IgD-negative memory B cell (primary cell): ENCODE results near the gene MAMDC4. TPM values are rescaled to one million over a fixed set of nuclear protein-coding genes. Genes with fewer than 3 reads are reported as not detected.
A peak's percentile ranks its signal among the peaks of the same experiment; 100 is the strongest.

Experiments
- H3K27ac Mint-ChIP-seq, 3 donors: one replicate each; pipeline ENCODE4 v1.8.0; 2020 to 2022; ENCODE audit warnings: mild to moderate bottlenecking in 3 of 3, mixed read lengths in 3 of 3, moderate library complexity in 1 of 3
- H3K27me3 Mint-ChIP-seq: one replicate; pipeline ENCODE4 v1.8.0; 2021; ENCODE audit warnings: mixed read lengths
- H3K36me3 Mint-ChIP-seq: one replicate; pipeline ENCODE4 v1.8.0; 2020; ENCODE audit warnings: mild to moderate bottlenecking, mixed read lengths
- H3K4me1 Mint-ChIP-seq, 3 donors: one replicate each; pipeline ENCODE4 v1.8.0; 2020 to 2022; ENCODE audit warnings: mixed read lengths in 3 of 3, mild to moderate bottlenecking in 1 of 3
- H3K4me3 Mint-ChIP-seq, 4 donors: one replicate each; pipeline ENCODE4 v1.8.0; 2020 to 2022; ENCODE audit warnings: mild to moderate bottlenecking in 4 of 4, mixed read lengths in 4 of 4, moderate library complexity in 3 of 4
- H3K9me3 Mint-ChIP-seq, 3 donors: one replicate each; pipeline ENCODE4 v1.8.0; 2020 to 2021; ENCODE audit warnings: mixed read lengths in 3 of 3, mild to moderate bottlenecking in 1 of 3
- polyA plus RNA-seq: library from polyadenylated mRNA; unstranded; fragments of 300-500 nt; fragmentation: Illumina TruSeq; gene quantifications from one replicate; pipeline ENCODE4 v1.2.3, GENCODE V29; 2021

Gene MAMDC4
- polyA plus RNA-seq, 1 donor from 2014 or later = 0.11 TPM

DNA sequence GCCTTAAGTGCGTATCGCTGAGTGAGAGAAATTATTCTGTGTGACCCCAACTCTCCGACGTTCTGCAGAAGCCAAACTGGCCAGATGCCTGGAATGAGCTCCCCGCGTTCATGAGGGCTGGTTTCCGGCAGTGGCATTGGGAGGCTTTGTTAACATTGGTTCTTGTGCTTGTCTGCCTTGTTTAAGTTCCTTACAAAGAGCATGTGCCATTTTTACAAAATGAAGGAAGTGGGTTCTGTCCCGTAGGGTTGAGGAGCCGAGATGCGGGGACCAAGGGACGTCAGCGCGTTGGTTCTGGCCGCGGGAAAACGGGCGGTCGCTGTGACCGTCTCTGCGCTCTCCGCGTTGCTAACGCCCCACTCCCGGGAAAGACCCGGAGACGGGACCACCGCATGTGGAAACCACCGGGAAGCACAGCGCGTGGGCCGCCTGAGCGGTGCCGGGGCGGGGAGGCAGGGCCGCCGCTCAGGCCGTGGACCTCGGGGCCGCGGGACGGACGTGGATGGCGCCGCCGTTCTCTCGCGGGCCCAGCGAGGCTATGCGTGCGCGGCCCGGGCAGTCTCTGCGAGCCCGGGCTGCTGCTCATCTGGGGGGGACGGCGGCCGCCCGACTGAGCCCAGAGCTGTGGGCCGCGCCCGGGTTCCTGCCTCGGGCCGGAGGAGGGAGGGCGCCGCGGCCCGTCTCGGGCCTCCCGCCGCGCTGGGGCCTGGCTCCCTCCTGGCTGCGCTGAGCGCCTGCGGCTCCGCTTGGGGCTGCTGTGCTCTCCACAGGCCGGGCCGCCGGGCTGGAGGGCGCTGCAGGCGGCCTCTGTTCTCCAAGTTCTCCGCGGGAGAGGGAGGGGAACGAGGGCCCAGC is 30.9 kb upstream of the MAMDC4 start:
- Mint-ChIP-seq H3K4me3 (no peak overlapping the region), H3K9me3 (no peaks in the 10 kb centered on the region), H3K27ac (peak overlapping the region in 1 of 3 donors; percentile 39), H3K4me1 (peaks cover 0 to 4% (median 0%) of the 10 kb centered on the region in 3 donors), H3K36me3 (no peaks in the 10 kb centered on the region), H3K27me3 (no peaks in the 10 kb centered on the region)

DNA sequence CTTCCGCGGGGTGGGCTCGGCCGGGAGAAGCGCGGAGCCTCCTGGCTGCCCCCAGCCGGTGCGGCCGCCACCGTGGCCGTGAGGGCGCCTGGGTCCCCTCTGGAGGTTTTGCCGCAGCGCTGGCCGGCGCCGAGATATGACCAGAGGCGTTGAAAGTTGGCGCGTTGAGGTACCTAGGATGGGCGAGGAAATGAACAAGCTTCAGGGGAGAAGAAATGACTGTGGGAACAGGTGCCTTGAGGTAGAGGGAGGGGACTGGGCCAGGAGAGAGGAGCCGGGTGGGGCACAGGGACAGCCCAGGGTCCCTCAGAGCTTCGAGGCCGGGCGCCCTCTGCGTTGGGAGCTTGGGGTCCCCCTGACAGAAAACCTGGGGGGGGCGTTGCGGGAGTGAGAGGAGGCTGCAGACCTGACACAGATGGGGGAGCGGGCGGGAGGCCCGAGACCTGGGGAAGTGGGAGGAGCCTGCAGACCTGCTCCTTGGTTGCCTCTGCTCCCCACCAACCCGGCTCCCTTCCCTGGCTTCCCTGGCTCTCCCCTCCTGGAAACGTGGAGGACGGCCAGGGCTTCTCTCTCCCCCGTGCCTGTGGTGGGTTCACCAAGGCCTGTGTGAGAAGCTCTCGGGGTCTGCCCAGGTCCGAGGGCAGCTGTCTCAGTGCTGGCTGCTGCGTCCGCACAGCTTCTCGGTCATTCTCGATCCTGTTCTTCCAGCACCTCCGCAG is 30.2 kb upstream of the MAMDC4 start:
- Mint-ChIP-seq H3K36me3 (no peaks in the 10 kb centered on the region), H3K9me3 (no peaks in the 10 kb centered on the region), H3K4me1 (peaks cover 0 to 4% (median 0%) of the 10 kb centered on the region in 3 donors), H3K27me3 (no peaks in the 10 kb centered on the region), H3K27ac (no peak overlapping the region), H3K4me3 (peak overlapping the region in 1 of 4 donors; percentile 27)

DNA sequence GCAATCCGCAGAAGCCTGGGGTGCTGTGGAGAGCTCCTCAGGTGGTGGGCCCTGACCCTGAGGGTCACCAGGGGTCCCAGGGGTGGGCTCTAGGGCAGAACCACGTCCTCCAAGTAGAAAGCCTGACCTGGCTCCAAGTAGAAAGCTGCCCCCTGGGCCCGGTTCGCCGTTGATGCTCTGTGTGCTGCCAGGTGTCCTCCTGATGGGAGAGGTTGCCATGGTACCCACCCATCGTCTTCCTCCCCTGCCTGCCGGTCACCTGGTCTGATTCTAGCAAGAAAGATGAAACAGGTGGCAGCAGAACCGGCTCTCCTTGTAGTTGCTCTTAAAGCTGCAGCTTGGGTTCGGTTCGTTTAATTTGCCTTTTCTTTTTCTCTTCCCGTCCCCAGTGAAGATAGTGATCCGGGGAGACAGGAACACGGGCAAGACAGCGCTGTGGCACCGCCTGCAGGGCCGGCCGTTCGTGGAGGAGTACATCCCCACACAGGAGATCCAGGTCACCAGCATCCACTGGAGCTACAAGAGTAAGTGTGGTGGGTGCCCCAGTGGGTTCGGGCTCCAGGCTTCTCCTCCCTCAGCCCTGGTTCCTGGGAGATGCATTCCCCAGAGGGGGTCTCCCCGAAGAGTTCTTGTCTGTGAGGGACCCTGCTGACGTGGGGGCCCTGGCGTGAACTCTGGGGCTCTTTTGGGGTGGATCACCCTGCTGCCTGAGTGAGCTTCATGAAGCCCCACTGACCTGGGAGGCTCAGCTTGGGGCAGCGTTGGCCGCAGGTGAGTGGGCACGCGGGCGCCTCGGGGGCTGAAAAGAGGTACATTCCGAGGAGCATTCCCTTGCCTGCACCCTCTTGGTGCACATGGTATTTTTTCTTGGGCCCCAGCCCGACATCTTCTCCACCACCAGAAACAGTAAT is 28.8 kb upstream of the MAMDC4 start:
- Mint-ChIP-seq H3K27me3 (no peaks in the 10 kb centered on the region), H3K36me3 (no peaks in the 10 kb centered on the region), H3K4me3 (no peak overlapping the region), H3K9me3 (no peaks in the 10 kb centered on the region), H3K27ac (no peak overlapping the region), H3K4me1 (peaks cover 0 to 4% (median 0%) of the 10 kb centered on the region in 3 donors)

DNA sequence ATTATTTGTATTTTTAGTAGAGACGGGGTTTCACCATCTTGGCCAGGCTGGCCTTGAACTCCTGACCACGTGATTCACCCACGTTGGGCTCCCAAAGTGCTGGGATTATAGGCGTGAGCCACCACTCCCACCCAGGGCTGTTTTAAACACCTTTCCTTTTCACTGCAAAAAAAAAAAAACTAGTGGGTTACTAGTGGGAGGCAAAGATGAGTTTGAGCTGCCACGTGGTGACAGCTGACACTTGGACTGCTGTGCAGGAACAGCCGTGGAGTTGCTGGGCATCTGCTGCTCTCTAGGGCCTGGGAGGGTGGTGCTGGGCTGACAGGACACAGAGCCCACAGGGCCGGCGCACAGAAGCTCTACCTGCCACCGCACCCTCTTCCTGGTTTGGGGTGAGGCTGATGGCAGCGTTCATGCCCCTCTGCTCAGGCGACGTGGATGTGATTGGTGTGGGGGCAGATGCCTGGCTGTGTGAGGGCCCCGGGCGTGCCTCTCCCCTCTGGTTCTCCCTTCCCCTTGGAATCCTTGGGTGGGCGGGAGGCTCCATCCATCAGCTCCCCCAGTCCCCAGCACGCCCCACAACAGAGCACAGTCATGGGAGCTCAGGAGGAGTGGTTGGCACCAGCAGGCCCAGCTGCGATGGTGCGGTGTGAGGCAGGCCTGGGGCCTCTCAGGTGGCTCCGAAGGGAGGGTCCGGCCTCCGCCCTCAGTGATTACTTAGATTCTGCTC is 27.5 kb upstream of the MAMDC4 start:
- Mint-ChIP-seq H3K36me3 (no peaks in the 10 kb centered on the region), H3K9me3 (no peaks in the 10 kb centered on the region), H3K4me1 (peaks cover 0 to 2% (median 0%) of the 10 kb centered on the region in 3 donors), H3K27ac (no peak overlapping the region), H3K4me3 (no peak overlapping the region), H3K27me3 (no peaks in the 10 kb centered on the region)

GRCh38 chr9:136825295-136826187 is 26.6 kb upstream of the MAMDC4 start:
- Mint-ChIP-seq H3K27me3 (no peaks in the 10 kb centered on the region), H3K36me3 (no peaks in the 10 kb centered on the region), H3K27ac (no peak overlapping the region), H3K9me3 (no peaks in the 10 kb centered on the region), H3K4me1 (peaks cover 0 to 2% (median 0%) of the 10 kb centered on the region in 3 donors), H3K4me3 (no peak overlapping the region)

DNA sequence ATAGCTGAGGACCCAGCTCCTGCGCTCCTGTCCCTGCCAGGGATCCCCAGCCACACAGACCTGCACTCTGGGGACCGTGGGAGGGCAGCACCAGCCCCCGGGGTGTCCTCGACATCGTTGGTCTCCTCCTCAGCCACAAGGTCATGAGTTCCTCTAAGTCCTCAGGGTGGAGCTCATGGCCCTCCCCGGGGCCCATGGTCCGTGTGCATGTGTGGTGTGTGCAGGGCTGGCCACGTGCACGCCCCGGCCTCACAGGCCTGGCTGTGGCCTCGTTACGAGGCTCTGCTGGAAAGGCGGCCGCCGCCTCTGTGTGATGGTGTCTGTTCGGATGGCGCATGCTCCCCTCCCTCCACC is 26.0 kb upstream of the MAMDC4 start:
- H3K27ac Mint-ChIP-seq = no peak overlapping the region
- H3K4me1 Mint-ChIP-seq = no peaks in the 10 kb centered on the region
- H3K9me3 Mint-ChIP-seq = no peaks in the 10 kb centered on the region
- H3K27me3 Mint-ChIP-seq = no peaks in the 10 kb centered on the region
- no peak overlapping the region for H3K4me3 Mint-ChIP-seq
- H3K36me3 Mint-ChIP-seq = no peaks in the 10 kb centered on the region

DNA sequence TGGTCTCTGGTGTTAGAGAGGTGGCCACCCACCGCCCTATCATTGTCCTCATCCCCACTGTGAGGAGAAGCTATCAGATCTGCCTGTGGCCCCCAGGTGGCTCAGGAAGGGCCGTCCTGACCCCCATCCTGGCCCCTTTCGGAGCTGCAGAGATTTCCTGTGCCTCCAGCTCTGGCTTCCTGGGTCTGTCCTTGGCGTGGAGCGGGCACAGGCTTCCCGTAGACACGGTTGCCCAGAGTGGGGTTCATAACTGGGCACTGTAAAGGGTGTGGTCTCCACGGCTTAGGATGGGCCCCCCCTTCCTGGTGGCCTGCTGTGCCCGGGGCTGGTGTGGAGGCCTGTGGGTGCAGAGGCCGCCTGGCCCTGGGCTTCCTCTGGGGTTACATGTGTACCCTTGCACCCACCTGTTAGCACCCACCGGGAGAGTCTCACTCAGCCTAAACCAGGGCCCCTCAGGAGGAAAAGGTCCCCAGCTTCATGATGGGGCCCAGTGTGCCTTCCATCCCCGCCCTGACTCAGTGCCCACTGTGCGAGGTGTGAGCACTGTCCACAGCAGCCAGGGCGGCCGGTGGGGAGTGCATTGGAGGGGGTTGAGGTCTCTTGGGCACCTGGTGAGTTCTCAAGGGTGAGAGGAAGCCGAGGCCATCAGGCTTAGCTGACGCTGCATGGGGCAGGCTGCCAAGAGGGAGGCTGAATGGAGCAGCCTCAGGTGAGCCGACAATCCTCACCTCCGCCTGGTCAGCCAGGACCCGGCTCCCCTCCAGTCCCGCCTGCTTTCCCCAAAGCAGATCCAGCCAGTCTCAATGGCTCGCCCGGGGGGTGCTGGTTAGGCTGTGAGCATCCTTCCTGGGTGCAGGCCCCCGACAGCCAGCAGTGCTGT is 25.2 kb upstream of the MAMDC4 start:
- Mint-ChIP-seq H3K36me3 (no peaks in the 10 kb centered on the region), H3K4me3 (no peak overlapping the region), H3K4me1 (no peaks in the 10 kb centered on the region), H3K27ac (no peak overlapping the region), H3K9me3 (no peaks in the 10 kb centered on the region), H3K27me3 (no peaks in the 10 kb centered on the region)

- Mint-ChIP-seq H3K9me3 (no peaks in the 10 kb centered on the region), H3K27ac (no peak overlapping the region), H3K4me3 (peak overlapping the region in 1 of 4 donors; percentile 74), H3K36me3 (no peaks in the 10 kb centered on the region), H3K4me1 (no peaks in the 10 kb centered on the region), H3K27me3 (no peaks in the 10 kb centered on the region)
These were observed 24.2 kb upstream of the MAMDC4 start for GRCh38 chr9:136827794-136828473.

DNA sequence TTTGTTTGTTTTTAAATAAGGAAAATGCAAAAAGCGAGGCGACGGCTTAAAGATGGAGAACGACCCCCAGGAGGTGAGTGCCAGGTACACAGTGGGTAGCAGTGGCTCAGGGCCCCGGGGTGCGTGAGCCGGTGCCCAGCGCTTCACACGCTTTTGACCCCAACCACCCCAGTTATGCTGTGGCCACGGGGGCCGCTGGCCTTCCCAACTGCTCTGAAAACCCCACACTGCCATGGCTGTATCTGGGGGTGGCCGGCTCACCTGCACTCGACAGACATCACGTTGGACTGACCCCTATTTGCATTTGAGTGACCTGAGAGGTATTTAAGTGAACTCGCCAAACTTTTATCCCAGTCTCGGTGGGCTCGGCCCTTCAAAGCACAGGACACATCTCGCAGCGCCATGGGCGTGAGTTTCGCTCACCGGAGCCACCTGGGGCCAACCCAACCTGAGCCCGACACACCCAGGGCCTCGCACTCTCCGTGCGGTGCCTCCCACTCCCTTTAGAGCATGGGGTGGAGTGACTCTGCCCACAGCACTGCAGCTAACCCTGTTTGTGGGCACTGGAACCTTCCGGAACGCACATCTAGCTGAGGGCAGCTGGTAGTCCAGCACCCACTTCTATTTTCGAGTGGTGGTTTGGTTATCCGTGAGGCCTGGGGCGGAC is 23.5 kb upstream of the MAMDC4 start:
- H3K27me3 Mint-ChIP-seq = no peaks in the 10 kb centered on the region
- H3K36me3 Mint-ChIP-seq = no peaks in the 10 kb centered on the region
- no peaks in the 10 kb centered on the region for H3K9me3 Mint-ChIP-seq
- H3K4me3 Mint-ChIP-seq = no peak overlapping the region
- H3K27ac Mint-ChIP-seq = no peak overlapping the region
- no peaks in the 10 kb centered on the region for H3K4me1 Mint-ChIP-seq

- Mint-ChIP-seq H3K27me3 (no peaks in the 10 kb centered on the region), H3K27ac (no peak overlapping the region), H3K4me3 (no peak overlapping the region), H3K36me3 (no peaks in the 10 kb centered on the region), H3K4me1 (no peaks in the 10 kb centered on the region), H3K9me3 (no peaks in the 10 kb centered on the region)
These were observed 22.7 kb upstream of the MAMDC4 start for GRCh38 chr9:136829412-136829811.

GRCh38 chr9:136829981-136830885 is 21.9 kb upstream of the MAMDC4 start:
- no peaks in the 10 kb centered on the region for H3K9me3 Mint-ChIP-seq
- H3K4me3 Mint-ChIP-seq = no peak overlapping the region
- no peaks in the 10 kb centered on the region for H3K27me3 Mint-ChIP-seq
- H3K36me3 Mint-ChIP-seq = no peaks in the 10 kb centered on the region
- no peaks in the 10 kb centered on the region for H3K4me1 Mint-ChIP-seq
- H3K27ac Mint-ChIP-seq = no peak overlapping the region
